GM12878 (cell line): ENCODE measurements around the gene GABBR2. TPM values are rescaled to one million over a fixed set of nuclear protein-coding genes. Genes with fewer than 3 reads are reported as not detected.

Experiments used
- ATAC-seq: fragments of 200-7000 bp; cut with Tn5 transposase; 3 replicates; pipeline ENCODE4 v1.9.1; 2020; ENCODE audit warnings: mild to moderate bottlenecking, moderate library complexity
- BruUV-seq: library from RNA; stranded (reverse); fragments of 400-500 nt; replicated peaks from 2 replicates; lab custom pipeline; 2021; lab: Mats Ljungman, UMichigan
- CTCF ChIA-PET: fragments of 300-600 bp; sonication (Branson Sonifier 250); formaldehyde crosslinking; extraction: SDS; loops from one replicate; lab custom pipeline; 2021; ENCODE audit warnings: inconsistent platforms; lab: Yijun Ruan, JAX
- POLR2A ChIA-PET: fragments of 350-600 bp; formaldehyde crosslinking; extraction: SDS; loops from one replicate; lab custom pipeline; 2021; ENCODE audit warnings: inconsistent platforms; lab: Charles Lee
- RAD21 ChIA-PET: fragments of 300-600 bp; sonication (Branson Sonifier 250); formaldehyde crosslinking; loops from one replicate; lab custom pipeline; 2023; ENCODE audit warnings: antibody characterized with exemption; ENCODE audit not compliant: unreplicated experiment; lab: Charles Lee
- SMC1A ChIA-PET: fragments of 300-600 bp; sonication (Branson Sonifier 250); formaldehyde crosslinking; loops from one replicate; lab custom pipeline; 2023; ENCODE audit not compliant: unreplicated experiment, uncharacterized antibody; lab: Charles Lee
- DNase-seq: peaks from one replicate; pipeline ENCODE4 v3.0.0-alpha.2; 2011; ENCODE audit warnings: low read depth, low spot score
- FAIRE-seq: peaks from 3 replicates; lab custom pipeline; 2011; peaks lifted over from hg19 to GRCh38; lab: Jason Lieb, UNC
- H2AFZ ChIP-seq: 2 replicates; pipeline ENCODE4 v1.6.0; 2011; ENCODE audit warnings: low read depth, low read length, control low read depth; ENCODE audit not compliant: control insufficient read depth
- H3K27ac ChIP-seq: 2 replicates; pipeline ENCODE4 v1.5.1; 2011; ENCODE audit warnings: control low read depth; ENCODE audit not compliant: control insufficient read depth, insufficient read depth
- H3K27me3 ChIP-seq, 2 experiments: replicated peaks in 1 of 2; 2 replicates each; pipeline versions ENCODE4 v1.6.0 to v1.6.1; 2011; ENCODE audit warnings: low read length in 1 of 2; ENCODE audit not compliant: control insufficient read depth in 2 of 2, insufficient read depth in 2 of 2
- H3K36me3 ChIP-seq, 2 experiments: 2 replicates each; pipeline ENCODE4 v1.5.1; 2011; ENCODE audit warnings: low read length in 1 of 2; ENCODE audit not compliant: control insufficient read depth in 2 of 2, insufficient read depth in 2 of 2
- H3K4me1 ChIP-seq: 2 replicates; pipeline ENCODE4 v1.6.1; 2011; ENCODE audit warnings: mild to moderate bottlenecking, low read length, moderate library complexity, mixed read lengths; ENCODE audit not compliant: control insufficient read depth, insufficient read depth
- H3K4me2 ChIP-seq: 2 replicates; pipeline ENCODE4 v1.6.0; 2011; ENCODE audit warnings: control low read depth; ENCODE audit not compliant: control insufficient read depth, insufficient read depth
- H3K4me3 ChIP-seq: fragments of 200-600 bp; sonication (generic); 2 replicates; pipeline ENCODE4 v1.5.1; 2016
- H3K79me2 ChIP-seq: 2 replicates; pipeline ENCODE4 v1.6.0; 2011; ENCODE audit warnings: low read length; ENCODE audit not compliant: control insufficient read depth, insufficient read depth
- H3K9ac ChIP-seq: 2 replicates; pipeline ENCODE4 v1.8.0; 2011; ENCODE audit warnings: low read length, control low read depth, mixed read lengths; ENCODE audit not compliant: control insufficient read depth, insufficient read depth
- H3K9me3 ChIP-seq: replicated peaks from 3 replicates; pipeline ENCODE4 v1.5.1; 2011; ENCODE audit warnings: mild to moderate bottlenecking, low read length; ENCODE audit not compliant: control insufficient read depth, insufficient read depth
- H4K20me1 ChIP-seq: 2 replicates; pipeline ENCODE4 v1.6.0; 2011; ENCODE audit not compliant: control insufficient read depth, insufficient read depth
- CHD2 ChIP-seq: IDR thresholded peaks from 2 replicates; pipeline ENCODE4 v1.6.1; 2011; ENCODE audit warnings: low read depth, low read length, improper control_type of control experiment, borderline replicate concordance
- FOS ChIP-seq: IDR thresholded peaks from 3 replicates; pipeline ENCODE4 v1.6.1; 2011; ENCODE audit warnings: borderline replicate concordance; ENCODE audit not compliant: insufficient read length; ENCODE audit errors: extremely low read depth
- NBN ChIP-seq: fragments of 450-650 bp; IDR thresholded peaks from 2 replicates; pipeline ENCODE4 v1.6.1; 2016
- SIN3A ChIP-seq: IDR thresholded peaks from 2 replicates; pipeline ENCODE4 v1.6.1; 2012; ENCODE audit warnings: low read depth, low read length, improper control_type of control experiment
- TARDBP ChIP-seq: IDR thresholded peaks from 2 replicates; pipeline ENCODE4 v1.6.1; 2016; ENCODE audit warnings: borderline replicate concordance
- ZSCAN29 ChIP-seq: fragments of 450-650 bp; IDR thresholded peaks from 2 replicates; pipeline ENCODE4 v1.6.1; 2017; ENCODE audit warnings: mild to moderate bottlenecking, moderate library complexity
- WGBS: methylation state at CpG from one replicate; pipeline ENCODE4 v1.1.6; 2016; ENCODE audit warnings: low lambda C conversion rate; ENCODE audit not compliant: insufficient replicate concordance, insufficient coverage; ENCODE audit errors: missing lambda C conversion rate; 5-methylcytosine and 5-hydroxymethylcytosine counted together
- in situ Hi-C: fragments of 300-500 bp; cut with MboI; formaldehyde crosslinking; loops from 9 replicates; pipeline ENCODE4 v1.14.3; 2018; ENCODE audit warnings: mixed read lengths
- intact Hi-C: fragments of 100-400 bp; cut with micrococcal nuclease; formaldehyde crosslinking; loops from one replicate; pipeline ENCODE4 v1.14.2; 2022; ENCODE audit not compliant: unreplicated experiment
- polyA plus RNA-seq, 11 experiments: library from polyadenylated mRNA; depleted of rRNA in 4 of 11; unstranded in 6 of 11; stranded (reverse) in 5 of 11; fragments of >200 nt; fragmentation: Nextera tagmentation in 4 of 11; fragmentation: Illumina TruSeq in 1 of 11; extraction: Ambion mirVana in 4 of 11; extraction: Trizol in 1 of 11; gene quantifications; 1 replicate in 1 of 11; 2 replicates in 10 of 11; pipeline versions ENCODE4 v1.2.1 to v1.2.3, GENCODE V29; 2011 to 2016; ENCODE audit warnings: inconsistent platforms in 2 of 11, missing spikeins in 2 of 11, low read depth in 1 of 11
- total RNA-seq, 4 experiments: library from RNA; depleted of rRNA in 3 of 4; stranded (reverse); fragments of >200 nt in 3 of 4; fragmentation: Illumina TruSeq in 1 of 4; extraction: Trizol in 1 of 4; gene quantifications; 2 replicates each; pipeline versions ENCODE4 v1.2.1 to v1.2.3, GENCODE V29; 2013 to 2021
- TF ChIP-seq, protein P1 (sequence below): IDR thresholded peaks from 2 replicates; pipeline ENCODE4 v1.6.1; 2012; ENCODE audit warnings: improper control_type of control experiment, low read depth, low read length; ENCODE audit not compliant: insufficient replicate concordance
- TF ChIP-seq, protein P2 (sequence below): fragments of 450-650 bp; conservative IDR thresholded peaks from 2 replicates; pipeline ENCODE4 v1.6.1; 2017; ENCODE audit warnings: mild to moderate bottlenecking, moderate library complexity
- TF ChIP-seq, protein P3 (sequence below): IDR thresholded peaks from 2 replicates; pipeline ENCODE4 v1.6.1; 2011; ENCODE audit warnings: borderline replicate concordance, low read depth, mild to moderate bottlenecking, moderate library complexity, low read length; ENCODE audit not compliant: insufficient read depth, poor library complexity, severe bottlenecking
- TF ChIP-seq, protein P4 (sequence below): fragments of 450-650 bp; IDR thresholded peaks from 2 replicates; pipeline ENCODE4 v1.6.1; 2014; ENCODE audit warnings: mild to moderate bottlenecking

The GABBR2 gene
- total and polyA plus RNA-seq, 10 of the 15 experiments (the other 5 are each of a cell fraction or from before 2014, with no cell fraction given): 0.02 to 2.2 (median 0.06) TPM; not detected in 2

DNA sequence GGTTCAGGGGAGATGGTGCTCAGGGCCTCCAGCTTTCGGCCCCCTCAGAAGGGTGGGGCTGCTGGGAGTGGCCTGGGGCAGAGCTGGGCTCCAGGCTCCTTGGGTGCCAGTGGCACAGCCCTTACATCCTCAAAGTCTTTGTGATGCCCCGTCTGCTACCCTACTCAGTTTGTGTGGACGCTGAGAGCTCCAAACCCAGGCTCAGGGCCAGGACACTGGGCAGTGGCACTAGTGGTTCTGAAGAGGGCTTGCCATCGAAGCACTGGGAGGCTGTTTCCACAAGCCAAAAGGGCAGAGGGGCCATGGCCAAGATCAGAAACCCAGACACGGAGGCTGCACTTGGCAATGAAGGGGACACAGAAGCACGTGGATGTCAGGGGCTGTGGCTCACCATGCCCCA is 99.1 kb downstream of the GABBR2 start:
- 30% methylated on average over 6 of the region's 6 CpGs for WGBS
- Histone ChIP-seq H2AFZ (no peak overlapping the region), H3K4me2 (no peak overlapping the region), H3K4me1 (no peaks in the 10 kb centered on the region), H3K9me3 (no peaks in the 10 kb centered on the region), H4K20me1 (no peaks in the 10 kb centered on the region), H3K79me2 (no peaks in the 10 kb centered on the region), H3K27ac (no peak overlapping the region), H3K9ac (no peak overlapping the region), H3K27me3 (no peaks in the 10 kb centered on the region; a peak in 1 of 4 replicates), H3K4me3 (no peak overlapping the region), H3K36me3 (no peaks in the 10 kb centered on the region)
- ATAC-seq (no peak), DNase-seq (no peak), FAIRE-seq (no peak)
- SMC1A ChIA-PET: no interaction called here
- in situ Hi-C loops: no loop called here
- POLR2A ChIA-PET: no interaction called here
- CTCF ChIA-PET: no interaction called here
- intact Hi-C loops: no loop called here
- RAD21 ChIA-PET: no interaction called here
- no peak for TF ChIP-seq ZSCAN29
- no peak for TF ChIP-seq TARDBP
- TF ChIP-seq SIN3A: no peak
- TF ChIP-seq FOS: no peak
- no peak for TF ChIP-seq NBN
- TF ChIP-seq, protein P1, sequence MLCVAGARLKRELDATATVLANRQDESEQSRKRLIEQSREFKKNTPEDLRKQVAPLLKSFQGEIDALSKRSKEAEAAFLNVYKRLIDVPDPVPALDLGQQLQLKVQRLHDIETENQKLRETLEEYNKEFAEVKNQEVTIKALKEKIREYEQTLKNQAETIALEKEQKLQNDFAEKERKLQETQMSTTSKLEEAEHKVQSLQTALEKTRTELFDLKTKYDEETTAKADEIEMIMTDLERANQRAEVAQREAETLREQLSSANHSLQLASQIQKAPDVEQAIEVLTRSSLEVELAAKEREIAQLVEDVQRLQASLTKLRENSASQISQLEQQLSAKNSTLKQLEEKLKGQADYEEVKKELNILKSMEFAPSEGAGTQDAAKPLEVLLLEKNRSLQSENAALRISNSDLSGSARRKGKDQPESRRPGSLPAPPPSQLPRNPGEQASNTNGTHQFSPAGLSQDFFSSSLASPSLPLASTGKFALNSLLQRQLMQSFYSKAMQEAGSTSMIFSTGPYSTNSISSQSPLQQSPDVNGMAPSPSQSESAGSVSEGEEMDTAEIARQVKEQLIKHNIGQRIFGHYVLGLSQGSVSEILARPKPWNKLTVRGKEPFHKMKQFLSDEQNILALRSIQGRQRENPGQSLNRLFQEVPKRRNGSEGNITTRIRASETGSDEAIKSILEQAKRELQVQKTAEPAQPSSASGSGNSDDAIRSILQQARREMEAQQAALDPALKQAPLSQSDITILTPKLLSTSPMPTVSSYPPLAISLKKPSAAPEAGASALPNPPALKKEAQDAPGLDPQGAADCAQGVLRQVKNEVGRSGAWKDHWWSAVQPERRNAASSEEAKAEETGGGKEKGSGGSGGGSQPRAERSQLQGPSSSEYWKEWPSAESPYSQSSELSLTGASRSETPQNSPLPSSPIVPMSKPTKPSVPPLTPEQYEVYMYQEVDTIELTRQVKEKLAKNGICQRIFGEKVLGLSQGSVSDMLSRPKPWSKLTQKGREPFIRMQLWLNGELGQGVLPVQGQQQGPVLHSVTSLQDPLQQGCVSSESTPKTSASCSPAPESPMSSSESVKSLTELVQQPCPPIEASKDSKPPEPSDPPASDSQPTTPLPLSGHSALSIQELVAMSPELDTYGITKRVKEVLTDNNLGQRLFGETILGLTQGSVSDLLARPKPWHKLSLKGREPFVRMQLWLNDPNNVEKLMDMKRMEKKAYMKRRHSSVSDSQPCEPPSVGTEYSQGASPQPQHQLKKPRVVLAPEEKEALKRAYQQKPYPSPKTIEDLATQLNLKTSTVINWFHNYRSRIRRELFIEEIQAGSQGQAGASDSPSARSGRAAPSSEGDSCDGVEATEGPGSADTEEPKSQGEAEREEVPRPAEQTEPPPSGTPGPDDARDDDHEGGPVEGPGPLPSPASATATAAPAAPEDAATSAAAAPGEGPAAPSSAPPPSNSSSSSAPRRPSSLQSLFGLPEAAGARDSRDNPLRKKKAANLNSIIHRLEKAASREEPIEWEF: no peak
- TF ChIP-seq, protein P2, sequence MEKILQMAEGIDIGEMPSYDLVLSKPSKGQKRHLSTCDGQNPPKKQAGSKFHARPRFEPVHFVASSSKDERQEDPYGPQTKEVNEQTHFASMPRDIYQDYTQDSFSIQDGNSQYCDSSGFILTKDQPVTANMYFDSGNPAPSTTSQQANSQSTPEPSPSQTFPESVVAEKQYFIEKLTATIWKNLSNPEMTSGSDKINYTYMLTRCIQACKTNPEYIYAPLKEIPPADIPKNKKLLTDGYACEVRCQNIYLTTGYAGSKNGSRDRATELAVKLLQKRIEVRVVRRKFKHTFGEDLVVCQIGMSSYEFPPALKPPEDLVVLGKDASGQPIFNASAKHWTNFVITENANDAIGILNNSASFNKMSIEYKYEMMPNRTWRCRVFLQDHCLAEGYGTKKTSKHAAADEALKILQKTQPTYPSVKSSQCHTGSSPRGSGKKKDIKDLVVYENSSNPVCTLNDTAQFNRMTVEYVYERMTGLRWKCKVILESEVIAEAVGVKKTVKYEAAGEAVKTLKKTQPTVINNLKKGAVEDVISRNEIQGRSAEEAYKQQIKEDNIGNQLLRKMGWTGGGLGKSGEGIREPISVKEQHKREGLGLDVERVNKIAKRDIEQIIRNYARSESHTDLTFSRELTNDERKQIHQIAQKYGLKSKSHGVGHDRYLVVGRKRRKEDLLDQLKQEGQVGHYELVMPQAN: no peak
- TF ChIP-seq, protein P3, sequence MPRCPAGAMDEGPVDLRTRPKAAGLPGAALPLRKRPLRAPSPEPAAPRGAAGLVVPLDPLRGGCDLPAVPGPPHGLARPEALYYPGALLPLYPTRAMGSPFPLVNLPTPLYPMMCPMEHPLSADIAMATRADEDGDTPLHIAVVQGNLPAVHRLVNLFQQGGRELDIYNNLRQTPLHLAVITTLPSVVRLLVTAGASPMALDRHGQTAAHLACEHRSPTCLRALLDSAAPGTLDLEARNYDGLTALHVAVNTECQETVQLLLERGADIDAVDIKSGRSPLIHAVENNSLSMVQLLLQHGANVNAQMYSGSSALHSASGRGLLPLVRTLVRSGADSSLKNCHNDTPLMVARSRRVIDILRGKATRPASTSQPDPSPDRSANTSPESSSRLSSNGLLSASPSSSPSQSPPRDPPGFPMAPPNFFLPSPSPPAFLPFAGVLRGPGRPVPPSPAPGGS: no peak
- no peak for TF ChIP-seq CHD2
- TF ChIP-seq, protein P4, sequence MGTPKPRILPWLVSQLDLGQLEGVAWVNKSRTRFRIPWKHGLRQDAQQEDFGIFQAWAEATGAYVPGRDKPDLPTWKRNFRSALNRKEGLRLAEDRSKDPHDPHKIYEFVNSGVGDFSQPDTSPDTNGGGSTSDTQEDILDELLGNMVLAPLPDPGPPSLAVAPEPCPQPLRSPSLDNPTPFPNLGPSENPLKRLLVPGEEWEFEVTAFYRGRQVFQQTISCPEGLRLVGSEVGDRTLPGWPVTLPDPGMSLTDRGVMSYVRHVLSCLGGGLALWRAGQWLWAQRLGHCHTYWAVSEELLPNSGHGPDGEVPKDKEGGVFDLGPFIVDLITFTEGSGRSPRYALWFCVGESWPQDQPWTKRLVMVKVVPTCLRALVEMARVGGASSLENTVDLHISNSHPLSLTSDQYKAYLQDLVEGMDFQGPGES: no peak
- no TSS peak for BruUV-seq
